GM23338 (cell line): Measurements from ENCODE around the gene ZBTB8B. TPM values are rescaled to one million over a fixed set of nuclear protein-coding genes. Genes with fewer than 3 reads are reported as not detected.

Source experiments
- ATAC-seq: fragments of 200-7000 bp; cut with Tn5 transposase; 3 replicates; pipeline ENCODE4 v1.9.1; 2020
- DNase-seq: peaks from one replicate; pipeline ENCODE4 v3.0.0-alpha.2; 2015; ENCODE audit warnings: low spot score
- H2AFZ ChIP-seq: fragments of 200-600 bp; sonication (generic); 2 replicates; pipeline ENCODE4 v1.8.0; 2016; ENCODE audit warnings: antibody characterized with exemption, mild to moderate bottlenecking, moderate library complexity
- H3F3A ChIP-seq: fragments of 200-600 bp; sonication (generic); replicated peaks from 2 replicates; pipeline ENCODE4 v1.8.0; 2017; ENCODE audit warnings: antibody characterized with exemption, mixed run types, low read depth
- H3K27ac ChIP-seq: fragments of 200-600 bp; sonication (generic); 2 replicates; pipeline ENCODE4 v1.6.1; 2016; ENCODE audit warnings: low read depth
- H3K27me3 ChIP-seq: fragments of 200-600 bp; sonication (generic); 2 replicates; pipeline ENCODE4 v1.8.0; 2016; ENCODE audit warnings: mild to moderate bottlenecking, mixed run types, moderate library complexity; ENCODE audit not compliant: insufficient read depth
- H3K36me3 ChIP-seq: fragments of 200-600 bp; sonication (generic); 2 replicates; pipeline ENCODE4 v1.8.0; 2016; ENCODE audit warnings: mild to moderate bottlenecking; ENCODE audit not compliant: insufficient read depth
- H3K4me1 ChIP-seq: fragments of 200-600 bp; sonication (generic); 2 replicates; pipeline ENCODE4 v1.8.0; 2016; ENCODE audit warnings: mild to moderate bottlenecking, moderate library complexity; ENCODE audit not compliant: insufficient read depth
- H3K4me2 ChIP-seq: fragments of 200-600 bp; sonication (generic); 2 replicates; pipeline ENCODE4 v1.7.1; 2017; ENCODE audit warnings: mixed run types
- H3K4me3 ChIP-seq: fragments of 200-600 bp; sonication (generic); 2 replicates; pipeline ENCODE4 v1.6.1; 2016; ENCODE audit warnings: mixed run types
- H3K79me2 ChIP-seq: fragments of 200-600 bp; sonication (generic); replicated peaks from 2 replicates; pipeline ENCODE4 v1.8.0; 2017; ENCODE audit warnings: mild to moderate bottlenecking; ENCODE audit not compliant: insufficient read depth
- H3K9me2 ChIP-seq: fragments of 200-600 bp; sonication (generic); 2 replicates; pipeline ENCODE4 v1.8.0; 2017; ENCODE audit not compliant: insufficient read depth
- H4K20me1 ChIP-seq: fragments of 200-600 bp; sonication (generic); replicated peaks from 2 replicates; pipeline ENCODE4 v1.8.0; 2017; ENCODE audit warnings: mild to moderate bottlenecking; ENCODE audit not compliant: insufficient read depth
- H3K27ac Mint-ChIP-seq: 2 replicates; pipeline ENCODE4 v1.8.0; 2020; ENCODE audit warnings: inconsistent platforms, mild to moderate bottlenecking, moderate library complexity, mixed read lengths
- H3K27me3 Mint-ChIP-seq: 3 replicates; pipeline ENCODE4 v1.8.0; 2022; ENCODE audit warnings: low read depth, mild to moderate bottlenecking, moderate library complexity, mixed read lengths, inconsistent platforms; ENCODE audit not compliant: insufficient read depth, poor library complexity
- H3K36me3 Mint-ChIP-seq: 3 replicates; pipeline ENCODE4 v1.8.0; 2021; ENCODE audit warnings: low read depth, mild to moderate bottlenecking, inconsistent platforms, moderate library complexity, mixed read lengths
- H3K4me1 Mint-ChIP-seq: 3 replicates; pipeline ENCODE4 v1.8.0; 2020; ENCODE audit warnings: mild to moderate bottlenecking, inconsistent platforms, mixed read lengths
- H3K4me3 Mint-ChIP-seq: 3 replicates; pipeline ENCODE4 v1.8.0; 2021; ENCODE audit warnings: moderate library complexity, mild to moderate bottlenecking, inconsistent platforms, mixed read lengths
- H3K9me3 Mint-ChIP-seq: 3 replicates; pipeline ENCODE4 v1.8.0; 2020; ENCODE audit warnings: moderate library complexity, mild to moderate bottlenecking, inconsistent platforms, mixed read lengths
- CREB1 ChIP-seq: fragments of 250-450 bp; sonication (Bioruptor Pico); IDR thresholded peaks from 2 replicates; pipeline ENCODE4 v1.5.0; 2020; ENCODE audit warnings: low read depth, mild to moderate bottlenecking, moderate library complexity
- ETS1 ChIP-seq: IDR thresholded peaks from 2 replicates; pipeline ENCODE4 v1.6.1; 2016; ENCODE audit warnings: antibody characterized with exemption
- EZH2 ChIP-seq: fragments of 200-600 bp; sonication (generic); IDR thresholded peaks from one replicate; pipeline ENCODE4 v1.8.0; 2017; ENCODE audit warnings: antibody characterized with exemption, mild to moderate bottlenecking, low read depth; ENCODE audit not compliant: unreplicated experiment
- EZH2phosphoT487 ChIP-seq: fragments of 200-600 bp; sonication (generic); IDR thresholded peaks from one replicate; pipeline ENCODE4 v1.8.1; 2018; ENCODE audit warnings: antibody characterized with exemption; ENCODE audit not compliant: unreplicated experiment
- JUNB ChIP-seq: IDR thresholded peaks from one replicate; pipeline ENCODE4 v1.6.1; 2016; ENCODE audit warnings: antibody characterized with exemption; ENCODE audit not compliant: unreplicated experiment
- NANOG ChIP-seq: IDR thresholded peaks from 2 replicates; pipeline ENCODE4 v1.6.1; 2016; ENCODE audit warnings: antibody characterized with exemption, borderline replicate concordance
- POLR2AphosphoS5 ChIP-seq: IDR thresholded peaks from 2 replicates; pipeline ENCODE4 v1.6.1; 2016; ENCODE audit warnings: antibody characterized with exemption, low read depth
- REST ChIP-seq: IDR thresholded peaks from one replicate; pipeline ENCODE4 v1.6.1; 2018; ENCODE audit warnings: antibody characterized with exemption; ENCODE audit not compliant: unreplicated experiment
- STAT1 ChIP-seq: IDR thresholded peaks from one replicate; pipeline ENCODE4 v1.6.1; 2016; ENCODE audit warnings: antibody characterized with exemption; ENCODE audit not compliant: unreplicated experiment
- ZNF114 ChIP-seq: fragments of 250-450 bp; sonication (Bioruptor Pico); IDR thresholded peaks from 2 replicates; pipeline ENCODE4 v1.5.0; 2020; ENCODE audit warnings: mild to moderate bottlenecking, moderate library complexity
- ZNF331 ChIP-seq: fragments of 250-450 bp; sonication (Bioruptor Pico); IDR thresholded peaks from 2 replicates; pipeline ENCODE4 v1.5.0; 2020; ENCODE audit warnings: low read depth, mild to moderate bottlenecking, moderate library complexity
- polyA plus RNA-seq: library from polyadenylated mRNA; unstranded; fragments of >200 nt; fragmentation: Nextera tagmentation; extraction: Ambion mirVana; gene quantifications from 2 replicates; pipeline ENCODE4 v1.2.1, GENCODE V29; 2016
- total RNA-seq: library from RNA; depleted of rRNA; stranded (reverse); fragments of >200 nt; shearing (Covaris generic); gene quantifications from 2 replicates; pipeline ENCODE4 v1.2.3, GENCODE V29; 2014
- TF ChIP-seq, protein P1 (sequence below): fragments of 250-450 bp; sonication (Bioruptor Pico); IDR thresholded peaks from 2 replicates; pipeline ENCODE4 v1.5.0; 2020; ENCODE audit warnings: mild to moderate bottlenecking, moderate library complexity
- TF ChIP-seq, protein P2 (sequence below), 2 experiments: fragments of 200-600 bp in 1 of 2; sonication (generic) in 1 of 2; conservative IDR thresholded peaks; 2 replicates each; pipeline versions ENCODE4 v1.5.1 to v1.6.1; 2016 to 2017; ENCODE audit warnings: antibody characterized with exemption in 2 of 2, low read depth in 2 of 2, mild to moderate bottlenecking in 2 of 2, moderate library complexity in 1 of 2

The ZBTB8B gene
- total and polyA plus RNA-seq, 2 experiments from 2014 or later = 0.95 to 4.2 TPM

GRCh38 chr1:32455958-32456357, 8.9 kb upstream of the ZBTB8B start:
- H3K36me3 Mint-ChIP-seq = peaks cover 25% of the 10 kb centered on the region
- TF ChIP-seq NANOG (no peak), ZNF331 (CRISPR knock-in tag) (no peak), ETS1 (no peak), POLR2AphosphoS5 (no peak), ZNF114 (no peak), REST (no peak), CREB1 (CRISPR knock-in tag) (no peak), JUNB (no peak), STAT1 (no peak), EZH2phosphoT487 (no peak), EZH2 (no peak)
- TF ChIP-seq, protein P1, sequence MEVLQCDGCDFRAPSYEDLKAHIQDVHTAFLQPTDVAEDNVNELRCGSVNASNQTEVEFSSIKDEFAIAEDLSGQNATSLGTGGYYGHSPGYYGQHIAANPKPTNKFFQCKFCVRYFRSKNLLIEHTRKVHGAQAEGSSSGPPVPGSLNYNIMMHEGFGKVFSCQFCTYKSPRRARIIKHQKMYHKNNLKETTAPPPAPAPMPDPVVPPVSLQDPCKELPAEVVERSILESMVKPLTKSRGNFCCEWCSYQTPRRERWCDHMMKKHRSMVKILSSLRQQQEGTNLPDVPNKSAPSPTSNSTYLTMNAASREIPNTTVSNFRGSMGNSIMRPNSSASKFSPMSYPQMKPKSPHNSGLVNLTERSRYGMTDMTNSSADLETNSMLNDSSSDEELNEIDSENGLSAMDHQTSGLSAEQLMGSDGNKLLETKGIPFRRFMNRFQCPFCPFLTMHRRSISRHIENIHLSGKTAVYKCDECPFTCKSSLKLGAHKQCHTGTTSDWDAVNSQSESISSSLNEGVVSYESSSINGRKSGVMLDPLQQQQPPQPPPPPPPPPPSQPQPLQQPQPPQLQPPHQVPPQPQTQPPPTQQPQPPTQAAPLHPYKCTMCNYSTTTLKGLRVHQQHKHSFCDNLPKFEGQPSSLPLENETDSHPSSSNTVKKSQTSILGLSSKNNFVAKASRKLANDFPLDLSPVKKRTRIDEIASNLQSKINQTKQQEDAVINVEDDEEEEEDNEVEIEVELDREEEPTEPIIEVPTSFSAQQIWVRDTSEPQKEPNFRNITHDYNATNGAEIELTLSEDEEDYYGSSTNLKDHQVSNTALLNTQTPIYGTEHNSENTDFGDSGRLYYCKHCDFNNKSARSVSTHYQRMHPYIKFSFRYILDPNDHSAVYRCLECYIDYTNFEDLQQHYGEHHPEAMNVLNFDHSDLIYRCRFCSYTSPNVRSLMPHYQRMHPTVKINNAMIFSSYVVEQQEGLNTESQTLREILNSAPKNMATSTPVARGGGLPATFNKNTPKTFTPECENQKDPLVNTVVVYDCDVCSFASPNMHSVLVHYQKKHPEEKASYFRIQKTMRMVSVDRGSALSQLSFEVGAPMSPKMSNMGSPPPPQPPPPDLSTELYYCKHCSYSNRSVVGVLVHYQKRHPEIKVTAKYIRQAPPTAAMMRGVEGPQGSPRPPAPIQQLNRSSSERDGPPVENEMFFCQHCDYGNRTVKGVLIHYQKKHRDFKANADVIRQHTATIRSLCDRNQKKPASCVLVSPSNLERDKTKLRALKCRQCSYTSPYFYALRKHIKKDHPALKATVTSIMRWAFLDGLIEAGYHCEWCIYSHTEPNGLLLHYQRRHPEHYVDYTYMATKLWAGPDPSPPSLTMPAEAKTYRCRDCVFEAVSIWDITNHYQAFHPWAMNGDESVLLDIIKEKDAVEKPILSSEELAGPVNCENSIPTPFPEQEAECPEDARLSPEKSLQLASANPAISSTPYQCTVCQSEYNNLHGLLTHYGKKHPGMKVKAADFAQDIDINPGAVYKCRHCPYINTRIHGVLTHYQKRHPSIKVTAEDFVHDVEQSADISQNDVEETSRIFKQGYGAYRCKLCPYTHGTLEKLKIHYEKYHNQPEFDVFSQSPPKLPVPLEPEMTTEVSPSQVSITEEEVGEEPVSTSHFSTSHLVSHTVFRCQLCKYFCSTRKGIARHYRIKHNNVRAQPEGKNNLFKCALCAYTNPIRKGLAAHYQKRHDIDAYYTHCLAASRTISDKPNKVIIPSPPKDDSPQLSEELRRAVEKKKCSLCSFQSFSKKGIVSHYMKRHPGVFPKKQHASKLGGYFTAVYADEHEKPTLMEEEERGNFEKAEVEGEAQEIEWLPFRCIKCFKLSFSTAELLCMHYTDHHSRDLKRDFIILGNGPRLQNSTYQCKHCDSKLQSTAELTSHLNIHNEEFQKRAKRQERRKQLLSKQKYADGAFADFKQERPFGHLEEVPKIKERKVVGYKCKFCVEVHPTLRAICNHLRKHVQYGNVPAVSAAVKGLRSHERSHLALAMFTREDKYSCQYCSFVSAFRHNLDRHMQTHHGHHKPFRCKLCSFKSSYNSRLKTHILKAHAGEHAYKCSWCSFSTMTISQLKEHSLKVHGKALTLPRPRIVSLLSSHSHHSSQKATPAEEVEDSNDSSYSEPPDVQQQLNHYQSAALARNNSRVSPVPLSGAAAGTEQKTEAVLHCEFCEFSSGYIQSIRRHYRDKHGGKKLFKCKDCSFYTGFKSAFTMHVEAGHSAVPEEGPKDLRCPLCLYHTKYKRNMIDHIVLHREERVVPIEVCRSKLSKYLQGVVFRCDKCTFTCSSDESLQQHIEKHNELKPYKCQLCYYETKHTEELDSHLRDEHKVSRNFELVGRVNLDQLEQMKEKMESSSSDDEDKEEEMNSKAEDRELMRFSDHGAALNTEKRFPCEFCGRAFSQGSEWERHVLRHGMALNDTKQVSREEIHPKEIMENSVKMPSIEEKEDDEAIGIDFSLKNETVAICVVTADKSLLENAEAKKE (CRISPR knock-in tag) = no peak
- TF ChIP-seq, protein P2, sequence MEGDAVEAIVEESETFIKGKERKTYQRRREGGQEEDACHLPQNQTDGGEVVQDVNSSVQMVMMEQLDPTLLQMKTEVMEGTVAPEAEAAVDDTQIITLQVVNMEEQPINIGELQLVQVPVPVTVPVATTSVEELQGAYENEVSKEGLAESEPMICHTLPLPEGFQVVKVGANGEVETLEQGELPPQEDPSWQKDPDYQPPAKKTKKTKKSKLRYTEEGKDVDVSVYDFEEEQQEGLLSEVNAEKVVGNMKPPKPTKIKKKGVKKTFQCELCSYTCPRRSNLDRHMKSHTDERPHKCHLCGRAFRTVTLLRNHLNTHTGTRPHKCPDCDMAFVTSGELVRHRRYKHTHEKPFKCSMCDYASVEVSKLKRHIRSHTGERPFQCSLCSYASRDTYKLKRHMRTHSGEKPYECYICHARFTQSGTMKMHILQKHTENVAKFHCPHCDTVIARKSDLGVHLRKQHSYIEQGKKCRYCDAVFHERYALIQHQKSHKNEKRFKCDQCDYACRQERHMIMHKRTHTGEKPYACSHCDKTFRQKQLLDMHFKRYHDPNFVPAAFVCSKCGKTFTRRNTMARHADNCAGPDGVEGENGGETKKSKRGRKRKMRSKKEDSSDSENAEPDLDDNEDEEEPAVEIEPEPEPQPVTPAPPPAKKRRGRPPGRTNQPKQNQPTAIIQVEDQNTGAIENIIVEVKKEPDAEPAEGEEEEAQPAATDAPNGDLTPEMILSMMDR (conservative IDR thresholded peaks at IDR 0.05; ENCODE audit: low read depth in 2 of 2) = no peak
- no peak overlapping the region for H3K27ac ChIP-seq
- no peak overlapping the region for H2AFZ ChIP-seq
- no peaks in the 10 kb centered on the region for H3K79me2 ChIP-seq
- H3K27me3 ChIP-seq = no peaks in the 10 kb centered on the region
- no peak overlapping the region for H3K4me2 ChIP-seq
- H3K9me3 Mint-ChIP-seq = peaks cover 36% of the 10 kb centered on the region
- no peak overlapping the region for H3K4me3 ChIP-seq
- no peaks in the 10 kb centered on the region for H3K4me1 ChIP-seq
- peaks cover 4% of the 10 kb centered on the region for H3K27me3 Mint-ChIP-seq
- DNase-seq (no peak), ATAC-seq (no peak)
- H3K36me3 ChIP-seq = peaks cover 5% of the 10 kb centered on the region; the same call in 1 of the 2 replicates
- H3K4me3 Mint-ChIP-seq = no peak overlapping the region
- no peaks in the 10 kb centered on the region for H3F3A ChIP-seq
- no peak overlapping the region for H3K27ac Mint-ChIP-seq
- H4K20me1 ChIP-seq = no peaks in the 10 kb centered on the region
- no peaks in the 10 kb centered on the region for H3K4me1 Mint-ChIP-seq
- peaks cover 8% of the 10 kb centered on the region; the same call in 1 of the 2 replicates for H3K9me2 ChIP-seq
